Ishikawa (cell line): ENCODE measurements around the gene NSUN7.

Experiments
- CEBPB ChIP-seq: IDR thresholded peaks from 2 replicates; pipeline ENCODE4 v1.6.1; 2012
- CREB1 ChIP-seq: IDR thresholded peaks from 2 replicates; pipeline ENCODE4 v1.6.1; 2012; ENCODE audit warnings: low read depth
- EGR1 ChIP-seq: IDR thresholded peaks from 2 replicates; pipeline ENCODE4 v1.6.1; 2012
- EP300 ChIP-seq: IDR thresholded peaks from 2 replicates; pipeline ENCODE4 v1.6.1; 2012; ENCODE audit warnings: borderline replicate concordance
- NFIC ChIP-seq: IDR thresholded peaks from 2 replicates; pipeline ENCODE4 v1.6.1; 2012
- RAD21 ChIP-seq: IDR thresholded peaks from 2 replicates; pipeline ENCODE4 v1.6.1; 2012; ENCODE audit warnings: low read depth
- TAF1 ChIP-seq: IDR thresholded peaks from 2 replicates; pipeline ENCODE4 v1.6.1; 2012; ENCODE audit warnings: low read depth, mild to moderate bottlenecking
- TEAD4 ChIP-seq: IDR thresholded peaks from 2 replicates; pipeline ENCODE4 v1.6.1; 2012
- YY1 ChIP-seq: IDR thresholded peaks from 2 replicates; pipeline ENCODE4 v1.6.1; 2012; ENCODE audit warnings: low read depth
- ZBTB7A ChIP-seq: IDR thresholded peaks from 2 replicates; pipeline ENCODE4 v1.6.1; 2012; ENCODE audit warnings: low read depth
- TF ChIP-seq, protein P1 (sequence below): IDR thresholded peaks from 2 replicates; pipeline ENCODE4 v1.6.1; 2012; ENCODE audit warnings: low read depth, mild to moderate bottlenecking
- TF ChIP-seq, protein P2 (sequence below): IDR thresholded peaks from 2 replicates; pipeline ENCODE4 v1.6.1; 2012
- TF ChIP-seq, protein P3 (sequence below): IDR thresholded peaks from 2 replicates; pipeline ENCODE4 v1.6.1; 2012

DNA sequence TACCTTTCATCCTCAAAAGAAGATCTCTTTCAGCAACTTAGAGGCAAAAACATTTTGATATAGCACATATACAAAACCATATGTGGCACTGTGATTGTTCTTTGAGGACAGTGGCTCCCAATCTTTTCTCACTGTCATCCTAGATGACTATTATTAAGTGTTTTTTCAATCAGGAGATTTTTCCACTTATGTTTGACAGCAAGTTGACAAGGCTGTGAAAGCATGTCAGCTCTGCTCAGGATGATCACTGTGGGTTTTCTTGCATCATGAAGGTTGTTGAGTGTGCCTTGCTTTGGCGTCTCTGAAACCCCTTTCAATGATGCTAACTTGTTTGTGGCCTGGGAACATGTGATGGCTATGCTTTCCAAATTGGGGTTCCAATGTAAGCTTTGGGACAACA lies 20.2 kb upstream of the NSUN7 start:
- TF ChIP-seq YY1 (no peak), TAF1 (no peak), CEBPB (no peak), CREB1 (no peak), EP300 (no peak), RAD21 (no peak), EGR1 (no peak), ZBTB7A (no peak), TEAD4 (no peak), NFIC (no peak)
- TF ChIP-seq, protein P1, sequence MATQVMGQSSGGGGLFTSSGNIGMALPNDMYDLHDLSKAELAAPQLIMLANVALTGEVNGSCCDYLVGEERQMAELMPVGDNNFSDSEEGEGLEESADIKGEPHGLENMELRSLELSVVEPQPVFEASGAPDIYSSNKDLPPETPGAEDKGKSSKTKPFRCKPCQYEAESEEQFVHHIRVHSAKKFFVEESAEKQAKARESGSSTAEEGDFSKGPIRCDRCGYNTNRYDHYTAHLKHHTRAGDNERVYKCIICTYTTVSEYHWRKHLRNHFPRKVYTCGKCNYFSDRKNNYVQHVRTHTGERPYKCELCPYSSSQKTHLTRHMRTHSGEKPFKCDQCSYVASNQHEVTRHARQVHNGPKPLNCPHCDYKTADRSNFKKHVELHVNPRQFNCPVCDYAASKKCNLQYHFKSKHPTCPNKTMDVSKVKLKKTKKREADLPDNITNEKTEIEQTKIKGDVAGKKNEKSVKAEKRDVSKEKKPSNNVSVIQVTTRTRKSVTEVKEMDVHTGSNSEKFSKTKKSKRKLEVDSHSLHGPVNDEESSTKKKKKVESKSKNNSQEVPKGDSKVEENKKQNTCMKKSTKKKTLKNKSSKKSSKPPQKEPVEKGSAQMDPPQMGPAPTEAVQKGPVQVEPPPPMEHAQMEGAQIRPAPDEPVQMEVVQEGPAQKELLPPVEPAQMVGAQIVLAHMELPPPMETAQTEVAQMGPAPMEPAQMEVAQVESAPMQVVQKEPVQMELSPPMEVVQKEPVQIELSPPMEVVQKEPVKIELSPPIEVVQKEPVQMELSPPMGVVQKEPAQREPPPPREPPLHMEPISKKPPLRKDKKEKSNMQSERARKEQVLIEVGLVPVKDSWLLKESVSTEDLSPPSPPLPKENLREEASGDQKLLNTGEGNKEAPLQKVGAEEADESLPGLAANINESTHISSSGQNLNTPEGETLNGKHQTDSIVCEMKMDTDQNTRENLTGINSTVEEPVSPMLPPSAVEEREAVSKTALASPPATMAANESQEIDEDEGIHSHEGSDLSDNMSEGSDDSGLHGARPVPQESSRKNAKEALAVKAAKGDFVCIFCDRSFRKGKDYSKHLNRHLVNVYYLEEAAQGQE = no peak
- TF ChIP-seq, protein P2, sequence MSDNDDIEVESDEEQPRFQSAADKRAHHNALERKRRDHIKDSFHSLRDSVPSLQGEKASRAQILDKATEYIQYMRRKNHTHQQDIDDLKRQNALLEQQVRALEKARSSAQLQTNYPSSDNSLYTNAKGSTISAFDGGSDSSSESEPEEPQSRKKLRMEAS = no peak
- TF ChIP-seq, protein P3, sequence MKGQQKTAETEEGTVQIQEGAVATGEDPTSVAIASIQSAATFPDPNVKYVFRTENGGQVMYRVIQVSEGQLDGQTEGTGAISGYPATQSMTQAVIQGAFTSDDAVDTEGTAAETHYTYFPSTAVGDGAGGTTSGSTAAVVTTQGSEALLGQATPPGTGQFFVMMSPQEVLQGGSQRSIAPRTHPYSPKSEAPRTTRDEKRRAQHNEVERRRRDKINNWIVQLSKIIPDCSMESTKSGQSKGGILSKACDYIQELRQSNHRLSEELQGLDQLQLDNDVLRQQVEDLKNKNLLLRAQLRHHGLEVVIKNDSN = no peak
